Sigmoid colon (tissue), 4 donors: Measurements from ENCODE around the gene RASGRF2.

ENCODE experiments used
- CTCF ChIP-seq, 4 experiments: fragments of 450-650 bp in 3 of 4; fragments of 200-600 bp in 1 of 4; IDR thresholded peaks; one replicate each; pipeline ENCODE4 v1.5.1; 2016 to 2019; ENCODE audit warnings: antibody characterized with exemption in 4 of 4, mild to moderate bottlenecking in 3 of 4, moderate library complexity in 2 of 4
- POLR2A ChIP-seq, 2 donors: fragments of 450-650 bp; IDR thresholded peaks; one replicate each; pipeline ENCODE4 v1.6.1; 2016; ENCODE audit warnings: antibody characterized with exemption in 2 of 2, mild to moderate bottlenecking in 2 of 2, moderate library complexity in 2 of 2
- POLR2AphosphoS5 ChIP-seq, 4 donors: sonication (generic); formaldehyde crosslinking; IDR thresholded peaks; one replicate each; pipeline ENCODE4 v1.6.1; 2017; ENCODE audit warnings: antibody characterized with exemption in 4 of 4

DNA sequence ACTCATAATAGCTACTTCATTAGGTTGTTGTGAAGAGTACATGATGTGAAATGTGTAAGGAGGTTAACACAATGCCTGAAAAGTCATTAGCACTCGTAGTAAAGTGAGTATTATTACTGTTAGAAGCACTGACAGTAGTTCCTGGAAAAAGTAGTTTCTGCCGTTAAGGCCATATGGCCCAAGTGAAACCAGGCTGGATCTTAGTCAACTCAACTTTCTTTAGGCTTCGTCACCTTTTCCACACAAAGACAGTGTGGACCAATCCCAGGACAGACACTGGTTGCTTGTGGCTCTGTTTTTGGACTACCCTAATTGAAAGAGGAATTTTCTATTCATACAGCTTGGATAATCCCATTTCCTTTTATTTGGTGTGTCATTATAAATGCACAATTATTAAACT is 243.6 kb downstream of the RASGRF2 start:
- TF ChIP-seq CTCF (IDR thresholded peaks at IDR 0.05): no peak
- no peak for TF ChIP-seq POLR2AphosphoS5 (IDR thresholded peaks at IDR 0.05)
- no peak for TF ChIP-seq POLR2A (IDR thresholded peaks at IDR 0.05)
